ENCODE results near the gene THUMPD2.

DNA sequence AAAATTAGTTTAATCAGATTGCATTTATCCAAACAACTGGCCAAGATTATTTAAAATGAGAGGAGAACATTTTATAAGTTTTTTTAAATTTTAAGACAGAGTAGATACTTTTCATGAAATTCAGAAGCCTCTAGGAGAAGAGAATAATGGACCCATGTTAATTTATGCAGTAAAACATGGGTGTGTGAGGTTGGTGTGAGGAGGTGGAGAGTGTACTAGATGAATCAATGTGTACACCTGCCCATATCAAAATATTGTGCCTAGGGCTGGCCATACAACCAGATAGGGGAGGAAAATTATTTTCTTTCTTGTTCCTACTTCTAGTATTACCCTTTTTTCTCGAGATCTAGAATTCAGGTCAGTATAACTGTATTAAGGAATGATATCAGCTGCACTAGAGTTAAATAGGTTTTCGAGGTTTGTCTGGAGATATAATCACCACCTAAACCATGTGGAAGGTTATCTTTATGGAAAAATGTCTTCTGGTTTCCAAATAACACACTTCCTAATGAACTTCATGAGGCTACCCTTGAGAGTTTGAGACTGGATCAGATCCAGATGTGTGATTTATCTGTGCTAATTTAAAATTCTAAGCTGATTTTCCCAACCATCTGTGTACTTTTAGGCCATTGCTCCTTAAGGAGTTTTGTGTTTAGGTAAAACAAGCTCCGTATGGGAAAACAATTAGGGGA, 75.7 kb downstream of the THUMPD2 start:
- TF ChIP-seq, protein P1, sequence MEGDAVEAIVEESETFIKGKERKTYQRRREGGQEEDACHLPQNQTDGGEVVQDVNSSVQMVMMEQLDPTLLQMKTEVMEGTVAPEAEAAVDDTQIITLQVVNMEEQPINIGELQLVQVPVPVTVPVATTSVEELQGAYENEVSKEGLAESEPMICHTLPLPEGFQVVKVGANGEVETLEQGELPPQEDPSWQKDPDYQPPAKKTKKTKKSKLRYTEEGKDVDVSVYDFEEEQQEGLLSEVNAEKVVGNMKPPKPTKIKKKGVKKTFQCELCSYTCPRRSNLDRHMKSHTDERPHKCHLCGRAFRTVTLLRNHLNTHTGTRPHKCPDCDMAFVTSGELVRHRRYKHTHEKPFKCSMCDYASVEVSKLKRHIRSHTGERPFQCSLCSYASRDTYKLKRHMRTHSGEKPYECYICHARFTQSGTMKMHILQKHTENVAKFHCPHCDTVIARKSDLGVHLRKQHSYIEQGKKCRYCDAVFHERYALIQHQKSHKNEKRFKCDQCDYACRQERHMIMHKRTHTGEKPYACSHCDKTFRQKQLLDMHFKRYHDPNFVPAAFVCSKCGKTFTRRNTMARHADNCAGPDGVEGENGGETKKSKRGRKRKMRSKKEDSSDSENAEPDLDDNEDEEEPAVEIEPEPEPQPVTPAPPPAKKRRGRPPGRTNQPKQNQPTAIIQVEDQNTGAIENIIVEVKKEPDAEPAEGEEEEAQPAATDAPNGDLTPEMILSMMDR (conservative IDR thresholded peaks at IDR 0.05; ENCODE audit: low read length) = no peak
- no peak for TF ChIP-seq EZH2phosphoT487 (IDR thresholded peaks at IDR 0.05; ENCODE audit: borderline replicate concordance)
